ENCODE measurements around the gene VPS13C. TPM values are rescaled to one million over a fixed set of nuclear protein-coding genes. Genes with fewer than 3 reads are reported as not detected.

The VPS13C gene
- total RNA-seq, 1 experiment from 2014 or later: 40.0 TPM

DNA sequence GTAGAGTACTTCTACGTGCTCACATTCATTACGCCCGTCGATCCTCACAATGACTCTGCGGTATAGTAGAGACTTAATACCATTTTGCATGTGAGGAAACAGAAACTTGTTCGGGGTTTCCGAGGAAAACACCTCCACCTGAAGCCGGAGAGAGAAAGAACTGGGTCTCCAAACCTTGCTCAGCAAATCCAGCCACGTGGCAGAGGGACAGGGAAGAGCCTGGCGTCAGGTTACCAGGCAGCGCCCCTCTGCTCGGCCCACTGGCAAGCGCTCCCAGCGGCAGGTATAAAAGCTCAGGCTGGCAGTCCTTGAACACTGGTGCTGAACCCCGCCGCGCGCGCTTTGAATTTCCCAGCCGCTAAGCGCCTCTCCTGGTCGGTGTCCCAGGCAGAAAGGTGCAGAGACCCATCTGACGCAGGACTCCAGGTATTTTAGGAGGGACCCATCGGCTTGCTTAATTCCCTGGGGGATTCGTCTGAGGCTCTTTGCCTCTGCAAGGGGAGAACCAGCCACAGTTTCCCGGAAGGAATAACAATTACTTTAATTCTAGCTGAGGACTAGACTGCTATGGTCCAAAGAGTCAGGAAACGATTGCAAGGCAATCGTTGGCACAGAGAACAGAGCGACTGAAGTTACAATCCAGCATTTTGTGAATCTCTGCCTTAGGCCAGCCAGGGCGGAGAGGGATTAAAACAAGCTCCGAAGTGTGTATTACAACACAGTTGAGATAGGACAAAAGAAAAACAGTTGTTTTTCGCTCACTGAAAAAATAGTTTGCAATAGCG, 6.6 kb upstream of the VPS13C start, which contains the start of gene C2CD4A:
Gene C2CD4A, plus strand, starts transcription at position 315 of the 785 bp plus-strand sequence. CDS start 637 bp downstream, outside the sequence.
- TF ChIP-seq EZH2 (IDR thresholded peaks at IDR 0.05; ENCODE audit: low read depth): no peak
- TF ChIP-seq, protein P1, sequence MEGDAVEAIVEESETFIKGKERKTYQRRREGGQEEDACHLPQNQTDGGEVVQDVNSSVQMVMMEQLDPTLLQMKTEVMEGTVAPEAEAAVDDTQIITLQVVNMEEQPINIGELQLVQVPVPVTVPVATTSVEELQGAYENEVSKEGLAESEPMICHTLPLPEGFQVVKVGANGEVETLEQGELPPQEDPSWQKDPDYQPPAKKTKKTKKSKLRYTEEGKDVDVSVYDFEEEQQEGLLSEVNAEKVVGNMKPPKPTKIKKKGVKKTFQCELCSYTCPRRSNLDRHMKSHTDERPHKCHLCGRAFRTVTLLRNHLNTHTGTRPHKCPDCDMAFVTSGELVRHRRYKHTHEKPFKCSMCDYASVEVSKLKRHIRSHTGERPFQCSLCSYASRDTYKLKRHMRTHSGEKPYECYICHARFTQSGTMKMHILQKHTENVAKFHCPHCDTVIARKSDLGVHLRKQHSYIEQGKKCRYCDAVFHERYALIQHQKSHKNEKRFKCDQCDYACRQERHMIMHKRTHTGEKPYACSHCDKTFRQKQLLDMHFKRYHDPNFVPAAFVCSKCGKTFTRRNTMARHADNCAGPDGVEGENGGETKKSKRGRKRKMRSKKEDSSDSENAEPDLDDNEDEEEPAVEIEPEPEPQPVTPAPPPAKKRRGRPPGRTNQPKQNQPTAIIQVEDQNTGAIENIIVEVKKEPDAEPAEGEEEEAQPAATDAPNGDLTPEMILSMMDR (conservative IDR thresholded peaks at IDR 0.05): no peak
- H3K9me2 ChIP-seq (ENCODE audit: insufficient read depth): no peaks in the 10 kb centered on the region
- H3F3A ChIP-seq (ENCODE audit: insufficient read depth, low read depth): peaks cover 39% of the 10 kb centered on the region
- H3K4me1 ChIP-seq (replicated peaks; ENCODE audit: insufficient read depth): peaks cover 56% of the 10 kb centered on the region
- no peak within 1 kb of the TSS for H3K4me3 ChIP-seq
- H3K36me3 ChIP-seq (ENCODE audit: low read depth): no peaks in the 10 kb centered on the region
- H3K79me2 ChIP-seq (ENCODE audit: low read depth): peaks cover 6% of the 10 kb centered on the region; the same call in 1 of the 2 replicates
- H4K20me1 ChIP-seq (ENCODE audit: insufficient read depth): no peaks in the 10 kb centered on the region
- H3K4me2 ChIP-seq: peak within 1 kb of the TSS; percentile 34
- CTCF ChIA-PET: no interaction called here
- no peak within 1 kb of the TSS for H3K27ac ChIP-seq
- intact Hi-C loops (cut with micrococcal nuclease; ENCODE audit: unreplicated experiment): loop anchor here (2.0 kb wide), 1 partner anchor 190 kb away; no protein-coding TSS in a partner anchor
- no peaks in the 10 kb centered on the region for H3K27me3 ChIP-seq (ENCODE audit: insufficient read depth, low read depth)
- peak in 1 of 2 experiments; percentile 72 for DNase-seq
- no TSS peak for BruUV-seq (replicated peaks)
- POLR2A ChIA-PET (ENCODE audit: unreplicated experiment): no interaction called here
- H3K9me3 ChIP-seq (ENCODE audit: insufficient read depth, low read depth): no peaks in the 10 kb centered on the region
- H2AFZ ChIP-seq: no peak within 1 kb of the TSS

DNA sequence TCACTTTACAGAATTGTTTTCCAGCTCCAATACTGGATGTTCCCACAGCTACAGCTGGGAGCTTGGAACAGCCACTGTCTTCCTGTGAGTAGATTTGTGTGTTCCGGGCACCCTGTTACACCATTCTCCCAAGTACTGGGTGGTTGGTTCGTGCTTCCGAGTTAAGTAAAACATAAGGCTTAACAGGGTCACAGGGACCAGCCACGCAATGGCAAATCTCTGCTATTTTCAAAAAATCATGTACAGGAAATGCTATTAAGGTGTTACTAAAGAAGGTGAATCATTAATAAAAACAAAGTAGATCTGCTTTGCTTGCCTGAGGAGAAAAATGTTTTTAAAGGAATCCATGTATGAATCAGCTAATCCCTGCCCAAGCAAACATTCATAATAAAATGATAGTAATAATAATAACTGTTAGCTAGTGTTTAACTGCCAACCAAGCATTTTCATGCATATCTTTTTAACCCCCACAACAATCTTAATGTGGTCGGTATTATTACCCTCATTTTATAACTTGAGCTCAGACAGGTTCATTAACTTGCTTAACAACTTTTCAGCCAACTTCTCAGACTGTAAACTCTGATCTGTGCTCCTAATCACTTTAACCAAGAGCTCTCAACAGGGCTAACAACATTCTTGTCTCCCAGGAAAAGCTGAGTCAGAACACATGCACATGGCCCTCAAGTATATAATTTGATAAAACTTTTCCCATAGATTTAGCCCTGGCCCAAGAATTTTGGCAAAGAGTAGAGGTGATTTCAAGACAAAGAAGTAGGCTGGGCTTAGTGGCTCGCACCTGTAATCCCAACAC, 3.8 kb upstream of the VPS13C start:
- Histone ChIP-seq H3K4me2 (peak overlapping the region; percentile 79), H3F3A (ENCODE audit: insufficient read depth, low read depth) (peaks cover 37% of the 10 kb centered on the region), H3K4me1 (replicated peaks; ENCODE audit: insufficient read depth) (peaks cover 64% of the 10 kb centered on the region), H3K36me3 (ENCODE audit: low read depth) (no peaks in the 10 kb centered on the region), H3K9me3 (ENCODE audit: insufficient read depth, low read depth) (no peaks in the 10 kb centered on the region), H3K27ac (peak overlapping the region; percentile 97), H3K4me3 (peak overlapping the region; percentile 44), H3K9me2 (ENCODE audit: insufficient read depth) (no peaks in the 10 kb centered on the region), H3K79me2 (ENCODE audit: low read depth) (peaks cover 25% of the 10 kb centered on the region), H4K20me1 (ENCODE audit: insufficient read depth) (no peaks in the 10 kb centered on the region), H3K27me3 (ENCODE audit: insufficient read depth, low read depth) (no peaks in the 10 kb centered on the region), H2AFZ (peak overlapping the region; percentile 68; the same call in 1 of the 2 replicates)
- POLR2A ChIA-PET (ENCODE audit: unreplicated experiment): interaction anchor here (0.6 kb wide), 1 partner anchor 24 kb away, joined by 3 read pairs; no protein-coding TSS in a partner anchor
- TF ChIP-seq EZH2 (IDR thresholded peaks at IDR 0.05; ENCODE audit: low read depth): no peak
- TF ChIP-seq, protein P1 (conservative IDR thresholded peaks at IDR 0.05): no peak
- peak; percentile 28 to 95 for DNase-seq
- BruUV-seq (replicated peaks): no TSS peak
- CTCF ChIA-PET: no interaction called here
- intact Hi-C loops (cut with micrococcal nuclease; ENCODE audit: unreplicated experiment): no loop called here

GRCh38 chr15:62060896-62061280, 641 bp upstream of the VPS13C start:
- TSS peak; percentile 52 for BruUV-seq (replicated peaks)
- intact Hi-C loops (cut with micrococcal nuclease; ENCODE audit: unreplicated experiment): no loop called here
- DNase-seq: no peak

More at GRCh38 chr15:62060896-62061280, 641 bp upstream of the VPS13C start:
- Histone ChIP-seq H3K4me3 (peak overlapping the region; percentile 85), H3K27me3 (ENCODE audit: insufficient read depth, low read depth) (no peaks in the 10 kb centered on the region), H2AFZ (peak overlapping the region; percentile 81), H3K79me2 (ENCODE audit: low read depth) (peaks cover 46% of the 10 kb centered on the region), H3K27ac (peak overlapping the region; percentile 58), H3F3A (ENCODE audit: insufficient read depth, low read depth) (peaks cover 33% of the 10 kb centered on the region), H4K20me1 (ENCODE audit: insufficient read depth) (no peaks in the 10 kb centered on the region), H3K9me3 (ENCODE audit: insufficient read depth, low read depth) (no peaks in the 10 kb centered on the region), H3K9me2 (ENCODE audit: insufficient read depth) (no peaks in the 10 kb centered on the region), H3K4me1 (replicated peaks; ENCODE audit: insufficient read depth) (peaks cover 61% of the 10 kb centered on the region), H3K36me3 (ENCODE audit: low read depth) (0 out of 2 replicates have a peak, but pooled peaks cover 2% of the 10 kb centered on the region), H3K4me2 (peak overlapping the region; percentile 93)
- TF ChIP-seq, protein P1 (conservative IDR thresholded peaks at IDR 0.05): no peak
- TF ChIP-seq EZH2 (IDR thresholded peaks at IDR 0.05; ENCODE audit: low read depth): no peak
- CTCF ChIA-PET: no interaction called here
- POLR2A ChIA-PET (ENCODE audit: unreplicated experiment): interaction anchor here (0.6 kb wide), 2 partner anchors 18 to 99 kb away, joined by 3 to 5 read pairs; no protein-coding TSS in a partner anchor
